ENCODE data around the gene NEO1. TPM values are rescaled to one million over a fixed set of nuclear protein-coding genes. Genes with fewer than 3 reads are reported as not detected.

Gene NEO1
- total RNA-seq, 1 donor: 55.4 TPM

DNA sequence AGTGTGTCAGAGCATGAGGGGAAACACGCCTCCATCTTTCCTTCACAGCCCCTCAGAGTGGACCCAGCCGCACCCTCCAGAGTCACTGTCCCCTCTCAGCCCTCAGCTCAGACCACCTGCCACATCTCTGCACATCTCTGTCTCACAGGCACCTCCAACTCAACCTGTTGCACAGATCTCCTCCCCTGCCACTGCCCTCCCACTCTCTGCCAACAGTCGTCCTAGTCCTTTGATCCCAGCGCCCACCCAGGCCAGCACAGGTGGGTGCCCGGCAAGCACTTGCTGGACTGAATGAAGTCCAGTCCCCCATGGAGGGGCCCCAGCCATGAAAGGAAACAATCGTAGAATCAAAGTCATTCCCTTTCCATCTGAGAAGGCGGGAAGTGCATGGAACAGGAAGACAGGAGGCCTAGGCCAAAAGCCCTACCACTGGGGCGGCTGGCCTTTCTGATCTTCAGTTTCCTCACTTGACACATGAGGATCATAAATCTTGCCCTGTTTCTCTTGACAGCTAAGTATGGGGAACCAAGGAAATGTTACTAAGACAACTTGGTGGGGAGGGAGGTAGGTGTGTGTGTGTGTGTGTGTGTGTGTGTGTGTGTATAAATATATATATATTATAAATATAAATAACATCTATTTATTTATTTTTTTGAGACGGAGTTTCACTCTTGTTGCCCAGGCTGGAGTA, 288.4 kb downstream of the NEO1 start:
- no peak overlapping the region for H3K4me2 ChIP-seq (ENCODE audit: insufficient read depth, low read length)
- peaks cover 7% of the 10 kb centered on the region for H3K27me3 ChIP-seq (ENCODE audit: insufficient read depth, low read length)
- TF ChIP-seq, protein P1, sequence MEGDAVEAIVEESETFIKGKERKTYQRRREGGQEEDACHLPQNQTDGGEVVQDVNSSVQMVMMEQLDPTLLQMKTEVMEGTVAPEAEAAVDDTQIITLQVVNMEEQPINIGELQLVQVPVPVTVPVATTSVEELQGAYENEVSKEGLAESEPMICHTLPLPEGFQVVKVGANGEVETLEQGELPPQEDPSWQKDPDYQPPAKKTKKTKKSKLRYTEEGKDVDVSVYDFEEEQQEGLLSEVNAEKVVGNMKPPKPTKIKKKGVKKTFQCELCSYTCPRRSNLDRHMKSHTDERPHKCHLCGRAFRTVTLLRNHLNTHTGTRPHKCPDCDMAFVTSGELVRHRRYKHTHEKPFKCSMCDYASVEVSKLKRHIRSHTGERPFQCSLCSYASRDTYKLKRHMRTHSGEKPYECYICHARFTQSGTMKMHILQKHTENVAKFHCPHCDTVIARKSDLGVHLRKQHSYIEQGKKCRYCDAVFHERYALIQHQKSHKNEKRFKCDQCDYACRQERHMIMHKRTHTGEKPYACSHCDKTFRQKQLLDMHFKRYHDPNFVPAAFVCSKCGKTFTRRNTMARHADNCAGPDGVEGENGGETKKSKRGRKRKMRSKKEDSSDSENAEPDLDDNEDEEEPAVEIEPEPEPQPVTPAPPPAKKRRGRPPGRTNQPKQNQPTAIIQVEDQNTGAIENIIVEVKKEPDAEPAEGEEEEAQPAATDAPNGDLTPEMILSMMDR (IDR thresholded peaks at IDR 0.05; ENCODE audit: extremely low read depth, low read depth, low read length): no peak

DNA sequence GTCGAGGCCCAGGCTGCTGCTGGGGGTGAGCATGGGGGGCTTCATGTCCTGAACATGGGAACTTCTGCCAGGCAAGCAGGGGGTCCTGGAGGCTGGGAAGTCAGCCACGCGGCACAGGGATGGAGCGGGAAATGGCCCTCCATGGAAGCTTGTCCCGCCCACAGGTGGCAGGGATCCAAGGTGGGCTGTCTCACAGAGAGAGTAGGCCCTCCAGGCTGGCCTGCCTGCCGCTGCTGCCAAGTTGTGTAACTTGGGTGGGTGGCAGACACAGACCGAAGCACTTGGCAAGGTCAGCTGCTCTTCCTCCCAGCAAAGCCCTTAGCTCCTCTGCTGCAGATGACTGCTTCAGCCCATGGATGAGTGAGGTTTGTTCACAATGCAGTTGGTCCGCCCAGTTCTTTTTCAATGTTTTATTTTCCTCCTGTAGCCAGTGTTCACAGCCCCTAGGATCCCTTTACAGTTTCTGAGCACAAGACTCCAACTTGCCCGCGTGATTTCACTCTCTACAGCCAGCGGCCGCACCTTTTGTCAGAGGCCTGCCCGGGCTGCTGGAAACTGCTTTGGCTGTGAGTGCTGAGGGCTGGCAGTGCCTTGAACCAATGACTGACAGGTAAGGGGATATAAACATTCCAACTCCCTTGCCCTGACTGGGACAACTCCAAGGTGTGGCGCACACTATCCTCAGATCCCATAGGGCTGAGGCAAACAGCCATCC, 289.8 kb downstream of the NEO1 start:
- Histone ChIP-seq H3K36me3 (ENCODE audit: insufficient read depth, low read length) (no peaks in the 10 kb centered on the region), H3K4me2 (ENCODE audit: insufficient read depth, low read length) (no peak overlapping the region), H3K4me1 (ENCODE audit: insufficient read depth, low read length) (no peaks in the 10 kb centered on the region), H3K27ac (ENCODE audit: low read depth, low read length) (no peak overlapping the region), H3K79me2 (ENCODE audit: insufficient read depth, low read length) (no peaks in the 10 kb centered on the region), H3K4me3 (ENCODE audit: insufficient read depth, low read length) (no peak overlapping the region), H2AFZ (ENCODE audit: low read length) (no peak overlapping the region), H4K20me1 (ENCODE audit: insufficient read depth, low read length) (no peaks in the 10 kb centered on the region), H3K9me3 (ENCODE audit: low read depth, low read length) (peaks cover 3% of the 10 kb centered on the region), H3K27me3 (ENCODE audit: insufficient read depth, low read length) (peaks cover 7% of the 10 kb centered on the region)
- TF ChIP-seq, protein P1 (IDR thresholded peaks at IDR 0.05; ENCODE audit: extremely low read depth, low read depth, low read length): no peak
- DNase-seq (ENCODE audit: insufficient read length, low spot score, missing footprints): no peak

More for the DNA sequence above, 288.4 kb downstream of the NEO1 start:
- Histone ChIP-seq H3K79me2 (ENCODE audit: insufficient read depth, low read length) (no peaks in the 10 kb centered on the region), H3K36me3 (ENCODE audit: insufficient read depth, low read length) (no peaks in the 10 kb centered on the region), H3K4me3 (ENCODE audit: insufficient read depth, low read length) (no peak overlapping the region), H3K4me1 (ENCODE audit: insufficient read depth, low read length) (no peaks in the 10 kb centered on the region), H4K20me1 (ENCODE audit: insufficient read depth, low read length) (no peaks in the 10 kb centered on the region), H3K27ac (ENCODE audit: low read depth, low read length) (no peak overlapping the region), H3K9me3 (ENCODE audit: low read depth, low read length) (peaks cover 3% of the 10 kb centered on the region), H2AFZ (ENCODE audit: low read length) (no peak overlapping the region)
- no peak for DNase-seq (ENCODE audit: insufficient read length, low spot score, missing footprints)

DNA sequence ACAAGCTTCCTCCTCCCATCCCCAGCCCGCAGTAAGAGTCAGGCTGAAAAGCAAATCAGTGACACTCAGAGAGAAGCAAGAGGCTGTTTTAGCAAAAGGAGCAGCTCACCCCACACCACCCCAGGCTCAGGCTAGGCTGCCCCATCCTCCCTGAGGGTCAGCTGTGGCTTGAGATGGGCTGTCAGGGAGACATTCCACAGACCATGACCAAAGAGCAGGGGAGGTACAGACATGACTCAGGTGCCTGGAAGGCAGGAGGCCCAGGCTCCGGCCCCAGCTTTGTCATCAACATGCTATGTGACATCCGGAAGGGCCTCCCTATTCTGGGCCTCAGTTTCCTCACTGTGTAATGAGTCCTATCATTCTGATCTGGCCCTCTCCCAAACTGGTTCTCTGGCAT, 291.8 kb downstream of the NEO1 start:
- no peak overlapping the region for H2AFZ ChIP-seq (ENCODE audit: low read length)
- no peaks in the 10 kb centered on the region for H3K79me2 ChIP-seq (ENCODE audit: insufficient read depth, low read length)
- no peak overlapping the region for H3K4me3 ChIP-seq (ENCODE audit: insufficient read depth, low read length)
- no peaks in the 10 kb centered on the region for H4K20me1 ChIP-seq (ENCODE audit: insufficient read depth, low read length)
- DNase-seq (ENCODE audit: insufficient read length, low spot score, missing footprints): no peak
- H3K9me3 ChIP-seq (ENCODE audit: low read depth, low read length): peaks cover 3% of the 10 kb centered on the region
- H3K27ac ChIP-seq (ENCODE audit: low read depth, low read length): no peak overlapping the region
- no peak overlapping the region for H3K4me2 ChIP-seq (ENCODE audit: insufficient read depth, low read length)
- H3K4me1 ChIP-seq (ENCODE audit: insufficient read depth, low read length): no peaks in the 10 kb centered on the region
- H3K36me3 ChIP-seq (ENCODE audit: insufficient read depth, low read length): no peaks in the 10 kb centered on the region
- TF ChIP-seq, protein P1 (IDR thresholded peaks at IDR 0.05; ENCODE audit: extremely low read depth, low read depth, low read length): no peak
- H3K27me3 ChIP-seq (ENCODE audit: insufficient read depth, low read length): no peaks in the 10 kb centered on the region

DNA sequence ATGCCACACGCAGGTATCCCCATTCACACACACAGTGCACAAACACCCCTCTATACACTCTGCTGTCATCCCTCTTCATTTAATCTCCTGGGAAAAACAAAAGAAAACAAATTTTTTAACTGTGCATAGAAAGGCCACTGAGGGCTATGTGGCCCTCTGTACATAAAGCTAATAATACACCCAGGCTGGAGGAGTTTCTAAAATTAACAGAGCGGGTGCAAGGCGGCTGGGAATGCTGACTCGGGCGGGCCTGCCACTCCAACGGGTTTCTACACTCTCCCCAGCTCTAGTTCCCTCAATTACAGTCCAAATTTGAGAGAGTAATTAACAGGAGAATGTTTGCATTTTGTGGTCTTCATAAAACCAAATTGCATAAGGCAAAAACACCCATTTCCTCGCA, 293.4 kb downstream of the NEO1 start:
- Histone ChIP-seq H3K4me2 (ENCODE audit: insufficient read depth, low read length) (no peak overlapping the region), H3K27me3 (ENCODE audit: insufficient read depth, low read length) (peaks cover 7% of the 10 kb centered on the region), H3K27ac (ENCODE audit: low read depth, low read length) (no peak overlapping the region), H3K4me3 (ENCODE audit: insufficient read depth, low read length) (no peak overlapping the region), H3K36me3 (ENCODE audit: insufficient read depth, low read length) (no peaks in the 10 kb centered on the region), H4K20me1 (ENCODE audit: insufficient read depth, low read length) (no peaks in the 10 kb centered on the region), H3K9me3 (ENCODE audit: low read depth, low read length) (peaks cover 3% of the 10 kb centered on the region), H3K4me1 (ENCODE audit: insufficient read depth, low read length) (no peaks in the 10 kb centered on the region), H3K79me2 (ENCODE audit: insufficient read depth, low read length) (no peaks in the 10 kb centered on the region), H2AFZ (ENCODE audit: low read length) (no peak overlapping the region)
- no peak for DNase-seq (ENCODE audit: insufficient read length, low spot score, missing footprints)
- TF ChIP-seq, protein P1 (IDR thresholded peaks at IDR 0.05; ENCODE audit: extremely low read depth, low read depth, low read length): no peak

Measured in osteoblast (primary cell).